ENCODE measurements around the gene FBXW4.

DNA sequence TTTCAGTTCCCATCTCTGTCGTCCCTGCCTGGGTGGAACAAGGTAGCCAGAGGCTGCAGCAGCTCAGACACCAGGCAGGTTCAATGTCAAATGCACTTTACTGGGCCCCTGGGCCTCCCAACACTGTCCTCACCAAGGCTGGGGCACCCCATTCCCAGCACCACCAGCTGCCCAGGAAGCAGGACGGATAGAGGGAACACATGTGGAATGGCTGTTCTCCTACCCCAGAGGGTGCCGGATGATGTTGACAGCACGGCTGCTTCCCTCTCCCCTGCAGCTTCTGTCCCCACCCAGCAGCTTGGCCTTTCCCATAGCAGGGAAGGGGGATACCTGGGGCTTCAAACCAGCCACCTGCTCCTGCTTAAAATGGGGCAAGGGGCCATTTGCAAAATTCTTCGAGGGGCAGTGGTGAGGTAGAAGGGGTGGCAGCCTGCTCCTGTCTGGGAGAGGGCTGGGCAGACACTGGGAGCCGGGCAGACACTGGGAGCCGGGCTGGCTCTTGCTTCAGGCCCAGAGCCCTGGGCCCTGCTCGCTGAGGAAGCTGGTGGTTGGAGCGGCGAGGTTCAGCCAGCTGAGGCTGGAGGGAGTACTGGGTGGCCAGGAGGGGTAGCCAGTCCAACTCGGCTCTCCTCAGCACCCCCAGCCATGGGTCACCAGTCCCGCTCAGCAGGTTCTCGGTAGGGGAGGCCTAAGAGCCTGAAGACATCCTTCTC lies 116.0 kb downstream of the FBXW4 start:
- TF ChIP-seq EZH2 (IDR thresholded peaks at IDR 0.05; ENCODE audit: low read length): no peak
- TF ChIP-seq, protein P1, sequence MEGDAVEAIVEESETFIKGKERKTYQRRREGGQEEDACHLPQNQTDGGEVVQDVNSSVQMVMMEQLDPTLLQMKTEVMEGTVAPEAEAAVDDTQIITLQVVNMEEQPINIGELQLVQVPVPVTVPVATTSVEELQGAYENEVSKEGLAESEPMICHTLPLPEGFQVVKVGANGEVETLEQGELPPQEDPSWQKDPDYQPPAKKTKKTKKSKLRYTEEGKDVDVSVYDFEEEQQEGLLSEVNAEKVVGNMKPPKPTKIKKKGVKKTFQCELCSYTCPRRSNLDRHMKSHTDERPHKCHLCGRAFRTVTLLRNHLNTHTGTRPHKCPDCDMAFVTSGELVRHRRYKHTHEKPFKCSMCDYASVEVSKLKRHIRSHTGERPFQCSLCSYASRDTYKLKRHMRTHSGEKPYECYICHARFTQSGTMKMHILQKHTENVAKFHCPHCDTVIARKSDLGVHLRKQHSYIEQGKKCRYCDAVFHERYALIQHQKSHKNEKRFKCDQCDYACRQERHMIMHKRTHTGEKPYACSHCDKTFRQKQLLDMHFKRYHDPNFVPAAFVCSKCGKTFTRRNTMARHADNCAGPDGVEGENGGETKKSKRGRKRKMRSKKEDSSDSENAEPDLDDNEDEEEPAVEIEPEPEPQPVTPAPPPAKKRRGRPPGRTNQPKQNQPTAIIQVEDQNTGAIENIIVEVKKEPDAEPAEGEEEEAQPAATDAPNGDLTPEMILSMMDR (optimal IDR thresholded peaks at IDR 0.05 in 1 of 3, IDR thresholded peaks at IDR 0.05 in 1 of 3, conservative IDR thresholded peaks at IDR 0.05 in 1 of 3; ENCODE audit: extremely low read depth in 1 of 3, insufficient read depth in 2 of 3, low read length in 3 of 3): no peak
